ENCODE data around the gene SERINC5.
A peak's percentile ranks its signal among the peaks of the same experiment; 100 is the strongest.

The SERINC5 gene

DNA sequence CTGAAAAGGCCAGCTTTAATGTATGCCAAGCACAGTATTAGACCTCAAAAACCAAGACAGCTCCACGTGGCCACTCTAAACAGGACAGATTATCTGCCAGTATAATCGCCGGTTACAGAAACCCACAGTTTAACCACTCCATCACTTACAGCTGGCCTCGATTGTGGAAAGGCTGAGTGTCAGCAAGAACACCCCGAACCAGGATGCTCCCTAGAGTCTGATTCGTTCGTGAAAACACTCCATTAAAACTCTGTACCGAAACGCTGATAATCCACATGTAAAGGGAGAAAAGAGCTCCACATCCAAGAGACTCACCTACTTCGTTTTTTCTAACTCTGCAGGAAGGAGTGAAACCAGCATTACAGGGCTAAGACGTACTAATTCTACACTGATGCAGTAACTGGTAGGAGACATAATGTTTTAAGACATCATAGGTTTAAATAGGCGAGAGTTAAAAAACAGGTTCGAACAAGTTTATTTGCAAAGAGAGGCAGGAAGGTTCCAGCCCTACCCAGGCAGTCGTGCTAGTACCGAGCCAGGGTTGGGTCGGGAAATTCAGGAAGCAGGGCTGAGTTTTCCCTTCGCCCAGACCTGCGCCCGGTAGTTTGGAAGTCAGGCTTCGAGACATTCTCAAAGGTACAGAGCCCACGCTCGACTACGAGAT is 949 bp downstream of the SERINC5 start:
- DNase-seq (ENCODE audit: low spot score): no peak

DNA sequence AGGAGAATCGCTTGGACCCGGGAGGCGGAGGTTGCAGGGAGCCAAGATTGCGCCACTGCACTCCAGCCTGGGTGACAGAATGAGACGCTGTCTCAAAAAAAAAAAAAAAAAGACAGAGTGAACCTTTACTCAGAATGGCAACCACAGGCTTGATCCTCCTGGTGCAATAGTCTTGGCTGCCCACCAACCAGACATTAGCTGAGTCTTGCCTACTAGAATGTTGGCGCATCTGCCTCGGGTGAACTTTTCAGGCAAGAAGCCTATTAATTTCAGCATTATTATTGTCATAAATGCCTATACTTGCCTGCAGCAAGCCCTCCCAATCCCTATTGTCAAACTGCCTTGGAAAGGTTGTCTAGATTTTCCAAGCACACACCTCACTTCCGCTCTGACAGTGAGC is 4.2 kb downstream of the SERINC5 start:
- DNase-seq (ENCODE audit: low spot score): no peak

GRCh38 chr5:80250801-80251200 is 5.0 kb downstream of the SERINC5 start:
- no peak for DNase-seq (ENCODE audit: low spot score)

GRCh38 chr5:80249901-80250300 is 5.9 kb downstream of the SERINC5 start:
- DNase-seq (ENCODE audit: low spot score): no peak

- no peak for DNase-seq (ENCODE audit: low spot score)
These were observed 7.5 kb downstream of the SERINC5 start for GRCh38 chr5:80248378-80248777.

DNA sequence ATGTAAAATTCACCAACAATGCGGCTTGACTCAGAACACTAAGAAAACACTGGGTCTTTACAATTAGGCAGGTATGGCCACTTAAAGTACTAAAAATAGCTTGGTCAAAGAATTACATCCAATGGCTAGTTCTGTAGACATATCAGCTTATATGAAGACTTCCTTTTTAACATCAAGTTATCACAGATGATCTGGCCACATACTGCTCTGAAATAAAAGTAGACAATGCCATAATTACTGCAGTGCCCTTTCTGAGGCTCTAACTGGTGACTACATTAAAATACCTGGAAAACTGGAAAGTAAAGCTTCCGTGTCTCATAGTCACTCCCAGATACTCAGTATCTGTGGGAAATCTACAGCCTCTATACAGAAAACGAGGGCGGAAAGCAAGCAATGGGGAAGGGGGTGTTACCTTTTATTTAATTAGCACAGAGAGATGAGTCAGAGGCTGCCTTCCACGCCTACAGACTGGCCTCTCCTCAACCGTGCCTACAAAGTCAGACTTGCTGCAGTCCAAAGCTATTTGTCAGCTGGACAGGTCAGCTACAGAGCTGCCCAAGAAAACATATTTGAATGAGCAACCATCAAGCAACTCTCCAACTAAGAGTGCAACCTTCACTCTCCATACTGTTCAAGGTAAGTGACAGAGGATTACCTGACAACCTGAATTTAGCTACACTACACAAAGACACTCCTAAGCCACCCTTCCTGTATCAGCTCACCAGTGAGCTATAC is 8.7 kb downstream of the SERINC5 start:
- no peak for DNase-seq (ENCODE audit: low spot score)

- DNase-seq (ENCODE audit: low spot score): no peak
These were observed 9.7 kb downstream of the SERINC5 start for GRCh38 chr5:80246001-80246758.

DNA sequence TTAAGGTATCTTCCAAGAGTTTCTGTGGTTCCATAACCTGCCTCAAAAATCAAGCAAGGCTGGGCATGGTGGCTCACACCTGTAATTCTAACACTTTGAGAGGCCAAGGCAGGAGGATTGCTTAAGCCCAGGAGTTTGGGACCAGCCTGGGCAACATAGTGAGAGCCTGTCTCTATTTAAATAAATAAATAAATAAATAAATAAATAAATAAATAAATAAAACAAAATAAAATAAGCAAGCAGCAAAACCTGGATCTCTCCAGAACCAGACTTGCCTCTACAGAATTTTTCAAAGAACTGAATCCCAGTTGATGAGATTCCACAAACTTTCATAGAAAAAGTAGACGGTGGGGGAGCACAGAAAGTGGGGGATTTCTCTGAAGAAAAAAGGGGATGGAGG is 12.3 kb downstream of the SERINC5 start:
- DNase-seq (ENCODE audit: low spot score): no peak

DNA sequence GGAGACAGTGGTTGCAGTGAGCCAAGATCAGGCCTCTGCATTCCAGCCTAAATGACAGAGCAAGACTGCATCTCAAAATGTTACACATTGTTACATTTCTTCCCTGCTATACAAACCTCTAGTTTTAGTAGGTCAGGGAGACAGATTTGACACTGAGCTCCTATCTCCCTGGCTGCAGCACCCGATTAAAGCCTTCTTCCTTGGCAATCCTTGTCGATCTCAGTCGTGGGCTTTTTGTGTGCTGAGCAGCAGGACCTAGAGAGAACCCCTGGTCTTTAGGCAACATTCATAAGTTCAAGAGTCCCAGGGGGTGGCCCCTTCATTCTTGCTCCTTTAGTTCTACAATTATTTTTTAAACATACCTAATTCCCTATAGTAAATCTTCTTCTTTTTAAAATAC is 13.0 kb downstream of the SERINC5 start:
- no peak for DNase-seq (ENCODE audit: low spot score)

DNA sequence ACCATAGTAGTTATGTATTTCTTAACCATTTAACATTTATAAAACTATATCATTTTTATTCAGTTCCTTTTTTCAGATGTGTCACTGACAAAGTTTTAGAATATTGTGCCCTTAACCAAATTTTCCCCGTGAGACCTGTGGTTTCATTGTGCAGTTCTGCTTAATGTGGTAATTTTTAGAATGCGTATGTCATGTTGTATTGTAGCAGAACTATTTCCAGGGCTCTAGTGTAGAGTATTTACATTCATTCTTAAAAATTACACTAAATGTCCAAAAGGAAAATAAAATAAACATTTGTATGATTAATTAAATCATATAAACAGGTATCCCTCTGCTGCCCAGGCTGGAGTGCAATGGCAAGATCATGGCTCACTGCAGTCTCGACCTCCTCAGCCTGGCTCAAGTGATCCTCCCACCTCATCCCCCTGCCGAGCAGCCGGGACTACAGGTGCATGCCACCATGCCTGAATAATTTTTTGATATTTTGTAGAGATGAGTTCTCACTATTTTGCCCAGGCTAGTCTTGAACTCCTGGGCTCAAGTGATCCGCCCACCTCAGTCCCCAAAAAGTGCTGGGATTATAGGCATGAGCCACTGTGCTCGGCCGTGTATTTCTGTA is 15.4 kb downstream of the SERINC5 start:
- no peak for DNase-seq (ENCODE audit: low spot score)

DNA sequence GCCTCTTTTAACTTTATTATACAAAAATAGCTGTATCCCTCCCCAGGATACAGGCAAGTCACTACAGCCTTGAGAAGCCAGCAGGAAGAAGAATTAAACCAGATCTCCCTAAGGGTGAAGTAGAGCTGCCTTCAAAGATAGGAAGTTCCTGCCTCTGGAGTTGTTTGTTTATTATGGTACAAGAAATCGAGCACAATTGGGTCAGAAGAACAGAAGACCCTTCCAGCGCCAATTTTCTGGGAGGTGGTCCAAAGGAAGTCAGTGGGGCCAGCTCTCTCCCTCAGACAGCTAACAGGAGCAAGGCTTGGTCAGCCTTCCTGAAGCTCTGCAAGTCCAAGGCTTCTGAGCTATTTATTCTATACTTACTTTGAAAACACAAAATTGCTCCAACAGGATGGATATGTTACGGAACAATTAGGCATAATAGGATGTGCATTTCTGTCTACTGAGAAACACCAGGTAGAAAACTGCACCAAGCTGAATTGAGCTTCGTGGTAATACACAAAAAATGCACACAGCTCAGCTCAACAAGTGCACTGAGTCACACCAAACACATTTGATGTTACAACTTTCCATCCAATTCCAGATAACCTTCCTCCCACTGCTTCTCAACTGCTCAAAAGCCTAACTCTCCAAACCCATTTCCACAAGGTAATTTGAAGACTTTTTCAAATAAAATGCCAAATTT is 16.0 kb downstream of the SERINC5 start:
- DNase-seq (ENCODE audit: low spot score): no peak

GRCh38 chr5:80238778-80239679 is 16.8 kb downstream of the SERINC5 start:
- no peak for DNase-seq (ENCODE audit: low spot score)

GRCh38 chr5:80238097-80238496 is 17.8 kb downstream of the SERINC5 start:
- no peak for DNase-seq (ENCODE audit: low spot score)

DNA sequence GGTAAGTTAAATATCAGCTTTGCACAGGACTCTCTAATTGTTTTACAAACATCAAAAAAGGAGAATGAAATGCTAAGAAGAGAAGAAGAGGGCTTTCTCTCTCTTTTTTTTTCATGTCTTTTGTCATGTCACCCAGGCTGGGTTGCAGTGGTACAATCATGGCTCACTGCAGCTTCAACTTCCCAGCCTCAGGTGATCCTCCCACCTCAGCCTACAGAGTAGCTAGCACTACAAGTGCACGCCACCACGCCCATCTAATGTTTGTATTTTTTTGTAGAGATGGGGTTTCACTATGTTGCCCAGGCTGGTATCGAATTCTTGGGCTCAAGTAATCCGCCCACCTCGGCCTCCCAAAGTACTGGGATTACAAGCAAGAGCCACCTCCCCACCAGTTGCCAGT is 18.6 kb downstream of the SERINC5 start:
- DNase-seq (ENCODE audit: low spot score): no peak

DNA sequence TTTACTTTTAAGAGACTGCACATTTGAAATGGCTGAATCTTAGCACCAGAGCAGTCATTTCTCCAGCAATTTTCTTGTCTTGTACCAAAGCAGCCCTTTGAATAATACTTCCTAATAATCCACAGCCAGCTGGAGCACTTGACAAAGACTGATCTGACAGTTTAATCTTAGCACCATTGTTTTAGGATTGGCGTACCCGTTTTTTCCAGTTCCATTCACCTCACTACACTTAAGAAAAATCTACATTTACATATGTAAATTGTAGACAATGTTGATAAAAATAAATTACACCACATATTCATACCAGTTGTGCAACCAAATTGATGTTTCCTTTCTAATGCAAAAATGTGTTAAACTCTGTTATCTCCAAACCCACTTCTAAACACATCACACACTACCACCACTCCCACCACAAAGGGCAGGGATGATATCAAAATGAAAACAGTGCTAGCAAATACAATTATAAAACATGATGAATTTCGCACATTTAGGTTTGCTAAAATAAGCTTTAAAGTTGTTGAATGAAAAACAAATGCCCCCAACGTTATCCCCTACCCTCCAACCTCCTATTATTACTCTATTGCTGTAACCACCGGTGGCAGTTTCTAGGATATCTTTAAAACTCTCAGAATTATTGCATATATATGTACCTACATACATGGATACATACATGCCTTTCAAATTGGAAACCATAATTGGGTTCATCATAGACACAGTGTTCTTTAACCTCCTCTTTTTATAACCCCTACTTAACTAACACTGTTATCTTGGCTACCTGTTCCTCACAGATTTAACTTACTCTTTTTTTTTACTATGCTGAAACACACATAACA is 21.5 kb downstream of the SERINC5 start:
- DNase-seq (ENCODE audit: low spot score): no peak

DNA sequence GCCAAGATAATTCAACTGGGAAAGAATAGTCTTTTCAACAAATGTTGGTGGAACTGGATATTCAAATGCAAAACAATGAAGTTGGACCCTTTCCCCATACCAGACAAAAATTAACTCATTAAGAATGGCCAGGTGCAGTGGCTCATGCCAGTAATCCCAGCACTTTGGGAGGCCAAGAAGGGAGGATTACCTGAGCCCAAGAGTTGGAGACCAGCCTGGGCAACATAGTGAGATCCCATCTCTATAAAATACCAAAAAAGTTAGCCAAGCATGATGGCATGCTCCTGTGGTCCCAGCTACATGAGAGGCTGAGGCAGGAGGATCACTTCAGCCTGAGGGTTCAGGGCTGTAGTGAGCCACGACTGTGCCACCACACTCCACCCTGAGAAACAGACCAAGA is 24.2 kb downstream of the SERINC5 start:
- no peak for DNase-seq (ENCODE audit: low spot score)

DNA sequence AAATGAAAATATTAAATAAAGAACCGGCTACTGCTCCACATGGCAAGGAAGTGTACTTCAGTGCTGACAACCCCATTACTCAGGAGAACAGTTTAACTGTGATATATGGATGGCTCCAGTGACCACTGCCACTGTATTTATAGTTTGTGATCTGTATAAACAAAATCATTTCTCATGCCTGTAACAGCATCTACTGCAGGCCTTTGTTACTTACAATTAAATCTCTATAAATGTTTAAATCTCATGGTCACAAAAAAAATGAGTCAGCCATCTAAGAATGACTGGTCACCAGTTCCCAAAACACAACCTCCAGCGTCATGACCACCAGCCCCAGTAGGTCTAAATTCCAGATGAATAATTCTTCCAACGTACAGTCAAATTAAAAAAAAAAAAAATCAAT is 24.6 kb downstream of the SERINC5 start:
- DNase-seq (ENCODE audit: low spot score): no peak

- peak; percentile 45 for DNase-seq (ENCODE audit: low spot score)
These were observed 25.4 kb downstream of the SERINC5 start for GRCh38 chr5:80230269-80230992.

GRCh38 chr5:80229902-80230255 is 26.0 kb downstream of the SERINC5 start:
- DNase-seq (ENCODE audit: low spot score): no peak
